Adipose tissue (tissue), 3 donors: ENCODE results near the gene FBXL2. TPM values are rescaled to one million over a fixed set of nuclear protein-coding genes. Genes with fewer than 3 reads are reported as not detected.
"Not testable (repeated sequence)": the region's sequence is repeated elsewhere in the genome, so short reads cannot be mapped to it uniquely, and the experiment has no call there.

Source experiments
- H3K27ac ChIP-seq: one replicate; pipeline ENCODE4 v1.5.1; 2013; ENCODE audit warnings: low read depth, low read length
- WGBS, 3 donors: extraction: QIAGEN DNeasy Blood & Tissue Kit; methylation state at CpG; one replicate each; pipeline ENCODE4 v1.1.7; 2013; 5-methylcytosine and 5-hydroxymethylcytosine counted together
- polyA plus RNA-seq, 3 donors: library from polyadenylated mRNA; stranded (reverse); fragments of 200-250 nt; gene quantifications; one replicate each; pipeline ENCODE4 v1.2.3, GENCODE V29; 2013
- donor health status: healthy with polysubstance abuse.
- donor health status: Bipolar disorder and iron deficiency.
- donor health status: healthy.

The FBXL2 gene
- polyA plus RNA-seq, 3 donors = 1.9 to 2.2 (median 2.1) TPM

GRCh38 chr3:33299395-33300081 is 22.3 kb downstream of the FBXL2 start:
- H3K27ac ChIP-seq = no peak overlapping the region
- 91 to 96% (median 92%) methylated on average over 3 of the region's 3 CpGs for WGBS, 3 donors

GRCh38 chr3:33312361-33312760 is 35.1 kb downstream of the FBXL2 start:
- 55 to 73% (median 72%) methylated on average over 2 of the region's 2 CpGs for WGBS, 3 donors
- H3K27ac ChIP-seq = no peak overlapping the region

- no peak overlapping the region for H3K27ac ChIP-seq
Observed at GRCh38 chr3:33313331-33313730, 36.1 kb downstream of the FBXL2 start.

GRCh38 chr3:33314993-33315392 is 37.8 kb downstream of the FBXL2 start:
- no peak overlapping the region for H3K27ac ChIP-seq

- WGBS, 3 donors = 70 to 85% (median 72%) methylated on average over 2 of the region's 2 CpGs
- H3K27ac ChIP-seq = no peak overlapping the region
Observed at GRCh38 chr3:33315826-33316225, 38.6 kb downstream of the FBXL2 start.

GRCh38 chr3:33317963-33318709 is 40.9 kb downstream of the FBXL2 start:
- H3K27ac ChIP-seq = no peak overlapping the region
- WGBS, 3 donors = 41 to 69% (median 41%) methylated on average over 4 of the region's 4 CpGs

- no peak overlapping the region for H3K27ac ChIP-seq
- WGBS, 3 donors = 67 to 84% (median 69%) methylated on average over 5 of the region's 5 CpGs
Observed at GRCh38 chr3:33318710-33319380, 41.6 kb downstream of the FBXL2 start.

GRCh38 chr3:33322412-33322811 is 45.2 kb downstream of the FBXL2 start:
- H3K27ac ChIP-seq = no peak overlapping the region
- 94 to 98% (median 98%) methylated on average over 1 of the region's 1 CpG for WGBS, 3 donors

- no peak overlapping the region for H3K27ac ChIP-seq
- WGBS, 3 donors = 92 to 95% (median 95%) methylated on average over 2 of the region's 2 CpGs
Observed at GRCh38 chr3:33331414-33331813, 54.2 kb downstream of the FBXL2 start.

GRCh38 chr3:33334364-33334763 is 57.1 kb downstream of the FBXL2 start:
- H3K27ac ChIP-seq = no peak overlapping the region

GRCh38 chr3:33338936-33339465 is 61.8 kb downstream of the FBXL2 start:
- not testable (repeated sequence) for H3K27ac ChIP-seq

More at GRCh38 chr3:33334364-33334763, 57.1 kb downstream of the FBXL2 start:
- WGBS, 3 donors = 95 to 96% (median 95%) methylated on average over 2 of the region's 2 CpGs

GRCh38 chr3:33339758-33340157 is 62.5 kb downstream of the FBXL2 start:
- no peak overlapping the region for H3K27ac ChIP-seq

GRCh38 chr3:33355611-33356010 is 78.4 kb downstream of the FBXL2 start:
- WGBS, 3 donors = 29 to 67% (median 44%) methylated on average over 5 of the region's 5 CpGs
- H3K27ac ChIP-seq = no peak overlapping the region

GRCh38 chr3:33358172-33358781 is 81.0 kb downstream of the FBXL2 start:
- no peak overlapping the region for H3K27ac ChIP-seq
- 73 to 88% (median 85%) methylated on average over 4 of the region's 4 CpGs for WGBS, 3 donors

GRCh38 chr3:33360136-33360825 is 83.0 kb downstream of the FBXL2 start:
- H3K27ac ChIP-seq = no peak overlapping the region

GRCh38 chr3:33363113-33363800 is 86.0 kb downstream of the FBXL2 start:
- WGBS, 3 donors = 86 to 90% (median 88%) methylated on average over 3 of the region's 3 CpGs
- no peak overlapping the region for H3K27ac ChIP-seq

More at GRCh38 chr3:33360136-33360825, 83.0 kb downstream of the FBXL2 start:
- 44 to 88% (median 86%) methylated on average over 1 of the region's 1 CpG for WGBS, 3 donors

- no peak overlapping the region for H3K27ac ChIP-seq
Observed at GRCh38 chr3:33364060-33364459, 86.8 kb downstream of the FBXL2 start.

- no peak overlapping the region for H3K27ac ChIP-seq
- 81 to 97% (median 87%) methylated on average over 10 of the region's 10 CpGs for WGBS, 3 donors
Observed at GRCh38 chr3:33364531-33365128, 87.4 kb downstream of the FBXL2 start.
